ENCODE results near the gene CT47A1. TPM values are rescaled to one million over a fixed set of nuclear protein-coding genes. Genes with fewer than 3 reads are reported as not detected.
"Not testable (repeated sequence)": the region's sequence is repeated elsewhere in the genome, so short reads cannot be mapped to it uniquely, and the experiment has no call there.

CT47A1 gene
- total RNA-seq: not detected

DNA sequence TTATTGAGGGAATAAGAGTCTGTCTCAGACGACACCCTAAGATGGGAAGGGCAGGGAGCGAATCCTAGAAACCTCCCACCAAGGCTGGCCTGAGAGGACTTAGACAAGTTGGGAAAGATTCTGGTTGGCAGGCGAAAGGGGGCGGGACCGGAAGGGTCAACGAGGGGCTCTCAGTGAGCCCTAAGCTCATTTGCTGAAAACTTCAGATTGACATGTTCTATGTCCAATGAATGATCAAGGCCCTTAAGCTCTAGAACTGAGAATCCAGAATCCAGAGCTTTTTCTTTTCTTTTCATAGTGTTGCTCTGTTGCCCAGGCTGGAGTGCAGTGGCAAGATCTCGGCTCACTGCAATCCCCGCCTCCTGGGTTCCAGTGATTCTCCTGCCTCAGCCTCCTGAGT is at the start of gene CT47A1:
TSS of gene CT47A1 (minus strand) at position 101 of the 400 bp plus-strand sequence. CDS start 231 bp downstream, outside the sequence.
- not testable (repeated sequence) for H3K9me3 ChIP-seq, H3K36me3 ChIP-seq, H3K4me1 ChIP-seq, ATAC-seq, H3K27me3 ChIP-seq, H3K4me3 ChIP-seq, H3K27ac ChIP-seq
- no CpG with 5 or more reads among the region's 8 CpGs for WGBS, 2 donors (ENCODE audit: low coverage in 1 of 2)

DNA sequence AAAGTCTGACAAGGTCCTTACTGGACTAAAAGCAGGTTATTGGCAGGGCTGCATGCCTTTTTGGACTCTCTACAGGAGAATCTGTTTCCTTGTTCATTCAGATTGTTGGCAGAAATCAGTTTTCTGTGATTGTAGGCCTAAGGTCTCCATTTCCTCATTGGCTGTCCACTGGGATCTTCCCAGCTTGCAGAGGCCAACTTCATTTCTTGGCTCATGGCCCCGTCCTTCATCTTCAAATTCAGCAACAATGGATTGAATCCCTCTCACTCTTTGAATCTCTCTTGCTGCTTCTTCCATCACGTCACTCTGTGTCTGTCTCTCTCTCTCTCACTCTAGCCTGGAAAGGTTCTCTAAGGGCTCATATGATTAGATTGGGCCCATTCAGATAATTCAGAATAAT is 47.0 kb upstream of the CT47A1 start:
- no peaks in the 10 kb centered on the region for H3K36me3 ChIP-seq
- TF ChIP-seq EP300 (IDR thresholded peaks at IDR 0.05) (no peak), POLR2AphosphoS5 (IDR thresholded peaks at IDR 0.05) (no peak), POLR2A (IDR thresholded peaks at IDR 0.05) (no peak)
- TF ChIP-seq, protein P1, sequence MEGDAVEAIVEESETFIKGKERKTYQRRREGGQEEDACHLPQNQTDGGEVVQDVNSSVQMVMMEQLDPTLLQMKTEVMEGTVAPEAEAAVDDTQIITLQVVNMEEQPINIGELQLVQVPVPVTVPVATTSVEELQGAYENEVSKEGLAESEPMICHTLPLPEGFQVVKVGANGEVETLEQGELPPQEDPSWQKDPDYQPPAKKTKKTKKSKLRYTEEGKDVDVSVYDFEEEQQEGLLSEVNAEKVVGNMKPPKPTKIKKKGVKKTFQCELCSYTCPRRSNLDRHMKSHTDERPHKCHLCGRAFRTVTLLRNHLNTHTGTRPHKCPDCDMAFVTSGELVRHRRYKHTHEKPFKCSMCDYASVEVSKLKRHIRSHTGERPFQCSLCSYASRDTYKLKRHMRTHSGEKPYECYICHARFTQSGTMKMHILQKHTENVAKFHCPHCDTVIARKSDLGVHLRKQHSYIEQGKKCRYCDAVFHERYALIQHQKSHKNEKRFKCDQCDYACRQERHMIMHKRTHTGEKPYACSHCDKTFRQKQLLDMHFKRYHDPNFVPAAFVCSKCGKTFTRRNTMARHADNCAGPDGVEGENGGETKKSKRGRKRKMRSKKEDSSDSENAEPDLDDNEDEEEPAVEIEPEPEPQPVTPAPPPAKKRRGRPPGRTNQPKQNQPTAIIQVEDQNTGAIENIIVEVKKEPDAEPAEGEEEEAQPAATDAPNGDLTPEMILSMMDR (IDR thresholded peaks at IDR 0.05): no peak
- no peaks in the 10 kb centered on the region for H3K9me3 ChIP-seq
- H3K27ac ChIP-seq: no peak overlapping the region
- no peaks in the 10 kb centered on the region for H3K27me3 ChIP-seq
- H3K4me1 ChIP-seq: no peaks in the 10 kb centered on the region
- H3K4me3 ChIP-seq: no peak overlapping the region
- ATAC-seq: no peak
- WGBS, 2 donors (ENCODE audit: low coverage in 1 of 2): 53 to 63% methylated on average over 1 to 2 of the region's 2 CpGs

DNA sequence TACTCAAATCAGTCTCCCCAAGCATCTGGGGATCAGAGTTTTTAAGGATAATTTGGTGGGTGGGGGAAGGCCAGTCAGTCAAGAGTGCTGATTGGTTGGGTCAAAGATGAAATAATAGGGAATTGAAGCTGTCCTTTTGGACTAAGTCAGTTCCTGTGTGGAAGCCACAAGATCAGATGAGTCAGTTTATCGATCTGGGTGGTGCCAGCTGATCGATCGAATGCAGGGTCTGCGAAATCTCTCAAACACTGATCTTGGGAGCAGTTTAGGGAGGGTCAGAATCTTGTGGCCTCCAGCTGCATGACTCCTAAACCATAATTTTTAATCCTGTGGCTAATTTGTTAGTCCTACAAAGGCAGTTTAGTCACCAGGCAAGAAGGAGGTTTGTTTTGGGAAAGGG is 44.5 kb upstream of the CT47A1 start:
- Histone ChIP-seq H3K4me3 (no peak overlapping the region), H3K27me3 (no peaks in the 10 kb centered on the region), H3K27ac (no peak overlapping the region), H3K9me3 (no peaks in the 10 kb centered on the region), H3K36me3 (no peaks in the 10 kb centered on the region), H3K4me1 (no peaks in the 10 kb centered on the region)
- no peak for ATAC-seq
- TF ChIP-seq, protein P1 (IDR thresholded peaks at IDR 0.05): no peak
- no peak for TF ChIP-seq EP300 (IDR thresholded peaks at IDR 0.05)
- no peak for TF ChIP-seq POLR2A (IDR thresholded peaks at IDR 0.05)
- no peak for TF ChIP-seq POLR2AphosphoS5 (IDR thresholded peaks at IDR 0.05)
- 86 to 100% methylated on average over 1 to 4 of the region's 4 CpGs for WGBS, 2 donors (ENCODE audit: low coverage in 1 of 2)

DNA sequence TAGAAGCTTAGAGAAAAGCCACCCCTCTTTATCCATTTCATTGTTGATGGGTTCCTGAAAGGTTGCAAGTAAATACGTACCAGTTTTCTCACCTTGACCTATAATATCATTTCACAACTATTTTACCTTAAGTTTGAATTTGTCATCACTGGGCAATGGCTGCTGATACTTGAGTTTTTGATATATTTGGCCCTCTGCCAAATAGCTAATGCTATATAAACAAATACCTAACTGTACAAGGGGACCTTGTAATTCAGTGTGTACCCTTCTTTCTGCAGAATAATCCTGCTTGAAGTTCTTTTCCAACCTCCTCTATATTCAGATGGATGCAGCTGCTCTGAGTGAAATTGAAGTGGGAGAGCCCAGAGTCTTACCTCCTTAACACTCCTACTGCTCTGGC is 42.9 kb upstream of the CT47A1 start:
- no peaks in the 10 kb centered on the region for H3K4me1 ChIP-seq
- H3K27me3 ChIP-seq: no peaks in the 10 kb centered on the region
- 55 to 63% methylated on average over 1 of the region's 1 CpG for WGBS, 2 donors (ENCODE audit: low coverage in 1 of 2)
- no peak for ATAC-seq
- no peaks in the 10 kb centered on the region for H3K36me3 ChIP-seq
- no peak overlapping the region for H3K4me3 ChIP-seq
- no peaks in the 10 kb centered on the region for H3K9me3 ChIP-seq
- TF ChIP-seq POLR2AphosphoS5 (IDR thresholded peaks at IDR 0.05): no peak
- no peak for TF ChIP-seq POLR2A (IDR thresholded peaks at IDR 0.05)
- no peak for TF ChIP-seq EP300 (IDR thresholded peaks at IDR 0.05)
- TF ChIP-seq, protein P1 (IDR thresholded peaks at IDR 0.05): no peak
- no peak overlapping the region for H3K27ac ChIP-seq

DNA sequence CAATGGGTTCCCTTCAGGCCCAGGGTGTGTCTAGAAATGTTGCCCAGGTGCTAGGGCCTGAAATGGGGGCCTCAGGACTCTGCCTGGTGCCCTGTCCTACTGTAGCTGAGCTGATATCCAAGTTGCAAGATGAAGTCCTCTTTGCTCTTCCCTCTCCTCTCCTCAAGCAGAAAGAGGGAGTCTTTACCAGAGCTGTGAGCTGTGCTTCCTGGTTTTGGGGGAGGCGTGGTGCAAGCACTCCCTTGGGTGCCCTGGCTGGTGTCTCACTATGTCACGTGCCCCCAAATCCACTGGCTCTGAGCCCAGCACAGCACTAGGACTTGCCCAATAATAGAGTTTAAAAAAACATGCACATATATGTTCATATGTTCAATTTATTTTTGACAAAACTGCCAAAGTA is 29.3 kb upstream of the CT47A1 start:
- WGBS, 2 donors (ENCODE audit: low coverage in 1 of 2): 80% methylated on average over 1 of the region's 2 CpGs; no CpG with 5 or more reads in 1 of the 2 donors
- ATAC-seq: no peak
- H3K27ac ChIP-seq: no peak overlapping the region
- no peaks in the 10 kb centered on the region for H3K4me1 ChIP-seq
- H3K27me3 ChIP-seq: no peaks in the 10 kb centered on the region
- TF ChIP-seq EP300 (IDR thresholded peaks at IDR 0.05): no peak
- TF ChIP-seq, protein P1 (IDR thresholded peaks at IDR 0.05): no peak
- TF ChIP-seq POLR2AphosphoS5 (IDR thresholded peaks at IDR 0.05): no peak
- TF ChIP-seq POLR2A (IDR thresholded peaks at IDR 0.05): no peak
- no peak overlapping the region for H3K4me3 ChIP-seq
- H3K9me3 ChIP-seq: no peaks in the 10 kb centered on the region
- H3K36me3 ChIP-seq: no peaks in the 10 kb centered on the region

Measured in gastroesophageal sphincter (tissue), 4 donors.